IMR-90 (cell line): Measurements from ENCODE around the gene PADI2. TPM values are rescaled to one million over a fixed set of nuclear protein-coding genes. Genes with fewer than 3 reads are reported as not detected.

ENCODE experiments used
- ATAC-seq: fragments of 200-7000 bp; cut with Tn5 transposase; 2 replicates; pipeline ENCODE4 v1.9.1; 2020; ENCODE audit warnings: low read depth, mild to moderate bottlenecking, moderate library complexity
- BruUV-seq: library from RNA; stranded (reverse); fragments of 400-500 nt; replicated peaks from 2 replicates; lab custom pipeline; 2021; lab: Mats Ljungman, UMichigan
- CTCF ChIA-PET: fragments of 300-600 bp; formaldehyde crosslinking; extraction: SDS; loops from one replicate; lab custom pipeline; 2021; ENCODE audit warnings: antibody characterized with exemption; lab: Yijun Ruan, JAX
- POLR2A ChIA-PET: fragments of 300-600 bp; sonication (Branson Sonifier 250); formaldehyde crosslinking; loops from one replicate; lab custom pipeline; 2022; ENCODE audit warnings: antibody characterized with exemption; ENCODE audit not compliant: unreplicated experiment; lab: Charles Lee
- DNase-seq: peaks from one replicate; pipeline ENCODE4 v3.0.0; 2013
- H2AFZ ChIP-seq: replicated peaks from 2 replicates; pipeline ENCODE3; 2013; ENCODE audit warnings: low read length, mild to moderate bottlenecking; ENCODE audit not compliant: poor library complexity
- H2AK5ac ChIP-seq: 2 replicates; pipeline ENCODE4 v1.6.1; 2013; ENCODE audit warnings: low read depth, low read length, inconsistent platforms
- H2AK9ac ChIP-seq: replicated peaks from 2 replicates; pipeline ENCODE3; 2013; ENCODE audit warnings: mild to moderate bottlenecking, low read depth, low read length, moderate library complexity; ENCODE audit not compliant: poor library complexity
- H2BK120ac ChIP-seq: 2 replicates; pipeline ENCODE4 v1.6.1; 2013; ENCODE audit warnings: low read depth, low read length, inconsistent platforms
- H2BK15ac ChIP-seq: 3 replicates; pipeline ENCODE4 v1.6.1; 2013; ENCODE audit warnings: low read depth, low read length, inconsistent platforms
- H2BK20ac ChIP-seq: 2 replicates; pipeline ENCODE4 v1.6.1; 2013; ENCODE audit warnings: low read depth, mild to moderate bottlenecking, inconsistent platforms, low read length, moderate library complexity
- H2BK5ac ChIP-seq: 2 replicates; pipeline ENCODE4 v1.6.1; 2013; ENCODE audit warnings: mild to moderate bottlenecking, low read depth, low read length, inconsistent platforms; ENCODE audit not compliant: poor library complexity, severe bottlenecking
- H3K14ac ChIP-seq: replicated peaks from 2 replicates; pipeline ENCODE4 v1.6.1; 2013; ENCODE audit warnings: low read depth, low read length, inconsistent platforms
- H3K18ac ChIP-seq: 2 replicates; pipeline ENCODE4 v1.6.1; 2013; ENCODE audit warnings: low read depth, low read length, control low read depth
- H3K23ac ChIP-seq: 2 replicates; pipeline ENCODE4 v1.6.1; 2013; ENCODE audit warnings: low read depth, low read length, inconsistent platforms
- H3K27ac ChIP-seq: 2 replicates; pipeline ENCODE4 v1.5.1; 2013; ENCODE audit warnings: mild to moderate bottlenecking, control low read depth, low read length; ENCODE audit not compliant: insufficient read depth
- H3K27me3 ChIP-seq: 2 replicates; pipeline ENCODE4 v1.6.1; 2013; ENCODE audit warnings: low read length; ENCODE audit not compliant: control insufficient read depth, insufficient read depth
- H3K36me3 ChIP-seq: 2 replicates; pipeline ENCODE4 v1.6.1; 2013; ENCODE audit warnings: low read length, mixed read lengths; ENCODE audit not compliant: control insufficient read depth, insufficient read depth
- H3K4ac ChIP-seq: 2 replicates; pipeline ENCODE4 v1.6.1; 2013; ENCODE audit warnings: low read depth, low read length, inconsistent platforms
- H3K4me1 ChIP-seq: 2 replicates; pipeline ENCODE4 v1.6.1; 2013; ENCODE audit warnings: low read length, mixed read lengths; ENCODE audit not compliant: control insufficient read depth, insufficient read depth
- H3K4me2 ChIP-seq: 2 replicates; pipeline ENCODE4 v1.6.1; 2013; ENCODE audit warnings: low read depth, mild to moderate bottlenecking, control low read depth, low read length, moderate library complexity
- H3K4me3 ChIP-seq: 2 replicates; pipeline ENCODE4 v1.5.1; 2013; ENCODE audit warnings: low read depth, mild to moderate bottlenecking, control low read depth, low read length, moderate library complexity; ENCODE audit not compliant: insufficient read depth
- H3K56ac ChIP-seq: 2 replicates; pipeline ENCODE4 v1.6.1; 2013; ENCODE audit warnings: low read length, inconsistent platforms; ENCODE audit not compliant: insufficient read depth; ENCODE audit errors: extremely low read depth
- H3K79me1 ChIP-seq, 2 experiments: 2 replicates each; pipeline ENCODE4 v1.6.1; 2013; ENCODE audit warnings: low read length in 2 of 2, inconsistent platforms in 1 of 2, low read depth in 1 of 2
- H3K9ac ChIP-seq: 2 replicates; pipeline ENCODE4 v1.6.1; 2013; ENCODE audit warnings: low read depth, low read length, control low read depth
- H3K9me1 ChIP-seq: 2 replicates; pipeline ENCODE4 v1.6.1; 2013; ENCODE audit warnings: low read length, inconsistent platforms; ENCODE audit not compliant: insufficient read depth
- H3K9me3 ChIP-seq: 2 replicates; pipeline ENCODE4 v1.6.1; 2013; ENCODE audit warnings: low read length; ENCODE audit not compliant: control insufficient read depth, insufficient read depth
- H4K20me1 ChIP-seq: 2 replicates; pipeline ENCODE4 v1.6.1; 2013; ENCODE audit warnings: low read length, inconsistent platforms; ENCODE audit not compliant: insufficient read depth
- H4K5ac ChIP-seq: 2 replicates; pipeline ENCODE4 v1.6.1; 2013; ENCODE audit warnings: mild to moderate bottlenecking, low read depth, low read length, control low read depth
- H4K8ac ChIP-seq, 2 experiments: 2 replicates each; pipeline ENCODE4 v1.6.1; 2013; ENCODE audit warnings: low read depth in 2 of 2, low read length in 2 of 2, control low read depth in 1 of 2, inconsistent platforms in 1 of 2
- H4K91ac ChIP-seq: 2 replicates; pipeline ENCODE4 v1.6.1; 2013; ENCODE audit warnings: low read depth, low read length, inconsistent platforms; ENCODE audit not compliant: insufficient read depth
- CEBPB ChIP-seq: IDR thresholded peaks from 2 replicates; pipeline ENCODE4 v1.6.1; 2012; ENCODE audit warnings: low read depth, low read length, improper control_type of control experiment
- CHD1 ChIP-seq: IDR thresholded peaks from 2 replicates; pipeline ENCODE4 v1.6.1; 2012; ENCODE audit warnings: low read depth, low read length, improper control_type of control experiment
- CTCF ChIP-seq: conservative IDR thresholded peaks from 2 replicates; pipeline ENCODE4 v1.5.1; 2012; ENCODE audit warnings: mild to moderate bottlenecking, low read depth, low read length, improper control_type of control experiment
- FOS ChIP-seq: fragments of 150-350 bp; IDR thresholded peaks from 2 replicates; pipeline ENCODE4 v1.6.1; 2016; ENCODE audit warnings: low read depth, low read length
- MAFK ChIP-seq: IDR thresholded peaks from 2 replicates; pipeline ENCODE4 v1.6.1; 2012; ENCODE audit warnings: low read depth, low read length, improper control_type of control experiment
- MAZ ChIP-seq: IDR thresholded peaks from 2 replicates; pipeline ENCODE4 v1.6.1; 2012; ENCODE audit warnings: low read depth, mild to moderate bottlenecking, low read length, improper control_type of control experiment, moderate library complexity, borderline replicate concordance
- MXI1 ChIP-seq: IDR thresholded peaks from 2 replicates; pipeline ENCODE4 v1.6.1; 2012; ENCODE audit warnings: low read depth, mild to moderate bottlenecking, low read length, moderate library complexity, borderline replicate concordance
- NFE2L2 ChIP-seq: fragments of 150-350 bp; IDR thresholded peaks from 2 replicates; pipeline ENCODE4 v1.6.1; 2016; ENCODE audit warnings: low read depth, mild to moderate bottlenecking, low read length
- RAD21 ChIP-seq: IDR thresholded peaks from 2 replicates; pipeline ENCODE4 v1.6.1; 2012; ENCODE audit warnings: low read length, improper control_type of control experiment
- SMC3 ChIP-seq: fragments of 150-350 bp; IDR thresholded peaks from 2 replicates; pipeline ENCODE4 v1.6.1; 2016; ENCODE audit warnings: low read depth, mild to moderate bottlenecking, antibody characterized with exemption, low read length, moderate library complexity
- WGBS, 2 experiments: methylation state at CpG; one replicate each; pipeline versions ENCODE4 v1.1.5 to v1.1.7; 2013; ENCODE audit warnings: missing lambda C conversion rate in 2 of 2; ENCODE audit not compliant: insufficient read length in 1 of 2; ENCODE audit errors: extremely low coverage in 2 of 2; 5-methylcytosine and 5-hydroxymethylcytosine counted together
- dilution Hi-C: fragments of 300-500 bp; cut with HindIII; formaldehyde crosslinking; loops from one replicate; pipeline ENCODE4 v1.14.3; 2018; ENCODE audit warnings: low sequenced_read_pairs; ENCODE audit not compliant: unreplicated experiment
- in situ Hi-C: fragments of 300-500 bp; cut with MboI; formaldehyde crosslinking; loops from 3 replicates; pipeline ENCODE4 v1.14.3; 2019; ENCODE audit warnings: low sequenced_read_pairs, inconsistent platforms, mixed read lengths
- intact Hi-C: fragments of 100-400 bp; cut with micrococcal nuclease; formaldehyde crosslinking; loops from 2 replicates; pipeline ENCODE4 v1.10.0; 2022
- polyA plus RNA-seq, 3 experiments: library from polyadenylated mRNA; depleted of rRNA; stranded (reverse); fragments of >200 nt; gene quantifications; 2 replicates each; pipeline ENCODE4 v1.2.3, GENCODE V29; 2012; ENCODE audit warnings: low replicate concordance in 1 of 3
- total RNA-seq: library from RNA; depleted of rRNA; stranded (reverse); fragments of >200 nt; gene quantifications from 2 replicates; pipeline ENCODE4 v1.2.3, GENCODE V29; 2012

PADI2 gene
- total and polyA plus RNA-seq, 2 of the 4 experiments (the other 2 are of a cell fraction) = not detected

DNA sequence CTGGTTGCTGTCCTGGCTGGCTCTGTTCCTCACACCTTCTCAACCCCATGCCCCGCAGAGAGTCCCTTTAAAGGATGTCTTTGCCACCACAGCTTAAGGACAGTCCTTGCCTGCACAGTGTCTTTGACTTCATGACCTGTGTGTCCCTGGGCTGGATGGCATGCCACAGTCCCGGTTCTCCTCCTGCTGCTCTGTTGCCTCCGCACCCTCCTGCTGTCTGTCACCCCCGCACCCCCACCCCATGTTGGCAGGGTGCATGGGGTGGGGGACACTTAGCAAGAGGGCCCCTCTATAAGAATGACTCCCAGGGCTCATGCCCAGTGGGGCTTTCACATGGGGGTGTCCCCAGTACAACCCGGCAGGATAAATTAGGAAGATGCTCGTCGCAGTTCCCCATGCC lies 44.1 kb upstream of the PADI2 start:
- intact Hi-C loops = no loop called here
- DNase-seq = no peak
- H3K23ac ChIP-seq = no peak overlapping the region
- H3K4me1 ChIP-seq = peaks cover 9% of the 10 kb centered on the region
- no peak overlapping the region for H4K5ac ChIP-seq
- CTCF ChIA-PET = no interaction called here
- POLR2A ChIA-PET = no interaction called here
- no peaks in the 10 kb centered on the region; the same call in 1 of the 2 replicates for H3K27me3 ChIP-seq
- ATAC-seq = no peak
- in situ Hi-C loops = no loop called here
- H3K18ac ChIP-seq = no peak overlapping the region
- no peak overlapping the region for H3K4me3 ChIP-seq
- H4K8ac ChIP-seq = no peak overlapping the region
- H3K14ac ChIP-seq = no peak overlapping the region
- H3K4ac ChIP-seq = no peak overlapping the region
- H2AK9ac ChIP-seq = no peak overlapping the region
- no TSS peak for BruUV-seq
- dilution Hi-C loops = no loop called here
- no peaks in the 10 kb centered on the region for H4K20me1 ChIP-seq
- no peak overlapping the region for H2BK15ac ChIP-seq
- peaks cover 11% of the 10 kb centered on the region for H3K9me1 ChIP-seq
- H3K56ac ChIP-seq = no peak overlapping the region
- no peaks in the 10 kb centered on the region for H3K79me1 ChIP-seq
- H3K9me3 ChIP-seq = no peaks in the 10 kb centered on the region
- no peak overlapping the region for H2BK5ac ChIP-seq
- H2AK5ac ChIP-seq = no peak overlapping the region
- H2BK20ac ChIP-seq = no peak overlapping the region
- no peak overlapping the region for H3K27ac ChIP-seq
- H3K4me2 ChIP-seq = no peak overlapping the region
- WGBS, 2 experiments = no CpG with 5 or more reads among the region's 7 CpGs
- H2AFZ ChIP-seq = peak overlapping the region; percentile 48
- H3K9ac ChIP-seq = no peak overlapping the region
- H4K91ac ChIP-seq = no peak overlapping the region
- no peaks in the 10 kb centered on the region for H3K36me3 ChIP-seq
- no peak overlapping the region for H2BK120ac ChIP-seq
- TF ChIP-seq NFE2L2 (no peak), SMC3 (no peak), CEBPB (no peak), CTCF (no peak), RAD21 (no peak), MXI1 (no peak), CHD1 (no peak), FOS (no peak), MAZ (no peak), MAFK (no peak)
